ENCODE measurements around the gene KLF5. TPM values are rescaled to one million over a fixed set of nuclear protein-coding genes. Genes with fewer than 3 reads are reported as not detected.

KLF5 gene
- total RNA-seq, 1 donor from 2014 or later: 2.4 TPM

DNA sequence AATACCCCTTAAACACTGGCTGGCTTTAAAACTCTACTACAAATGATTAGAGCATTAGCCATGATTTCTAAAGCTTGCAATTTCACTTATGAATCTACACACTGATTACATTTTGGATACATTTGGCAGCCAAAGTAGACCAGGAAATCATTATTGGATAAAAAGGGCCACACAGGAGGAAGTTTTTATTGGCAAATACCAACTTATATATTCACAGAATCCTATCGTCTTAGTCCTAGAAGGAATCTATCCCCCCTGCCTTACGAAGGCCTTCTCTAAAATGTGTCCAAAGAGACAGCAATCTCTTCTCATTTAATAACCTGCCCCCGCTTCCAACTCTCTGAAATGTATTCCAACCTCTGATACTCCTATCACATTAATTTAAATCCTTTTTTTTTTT, 52.5 kb downstream of the KLF5 start:
- Mint-ChIP-seq H3K36me3 (ENCODE audit: low read depth, unreplicated experiment) (no peaks in the 10 kb centered on the region), H3K4me1 (ENCODE audit: unreplicated experiment) (no peaks in the 10 kb centered on the region), H3K27me3 (ENCODE audit: unreplicated experiment) (no peaks in the 10 kb centered on the region), H3K9me3 (ENCODE audit: unreplicated experiment) (no peaks in the 10 kb centered on the region), H3K4me3 (ENCODE audit: unreplicated experiment) (no peak overlapping the region), H3K27ac (ENCODE audit: unreplicated experiment) (no peak overlapping the region)
- TF ChIP-seq, protein P1, sequence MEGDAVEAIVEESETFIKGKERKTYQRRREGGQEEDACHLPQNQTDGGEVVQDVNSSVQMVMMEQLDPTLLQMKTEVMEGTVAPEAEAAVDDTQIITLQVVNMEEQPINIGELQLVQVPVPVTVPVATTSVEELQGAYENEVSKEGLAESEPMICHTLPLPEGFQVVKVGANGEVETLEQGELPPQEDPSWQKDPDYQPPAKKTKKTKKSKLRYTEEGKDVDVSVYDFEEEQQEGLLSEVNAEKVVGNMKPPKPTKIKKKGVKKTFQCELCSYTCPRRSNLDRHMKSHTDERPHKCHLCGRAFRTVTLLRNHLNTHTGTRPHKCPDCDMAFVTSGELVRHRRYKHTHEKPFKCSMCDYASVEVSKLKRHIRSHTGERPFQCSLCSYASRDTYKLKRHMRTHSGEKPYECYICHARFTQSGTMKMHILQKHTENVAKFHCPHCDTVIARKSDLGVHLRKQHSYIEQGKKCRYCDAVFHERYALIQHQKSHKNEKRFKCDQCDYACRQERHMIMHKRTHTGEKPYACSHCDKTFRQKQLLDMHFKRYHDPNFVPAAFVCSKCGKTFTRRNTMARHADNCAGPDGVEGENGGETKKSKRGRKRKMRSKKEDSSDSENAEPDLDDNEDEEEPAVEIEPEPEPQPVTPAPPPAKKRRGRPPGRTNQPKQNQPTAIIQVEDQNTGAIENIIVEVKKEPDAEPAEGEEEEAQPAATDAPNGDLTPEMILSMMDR (IDR thresholded peaks at IDR 0.05; ENCODE audit: unreplicated experiment): no peak
- no peak for DNase-seq (ENCODE audit: low spot score)

DNA sequence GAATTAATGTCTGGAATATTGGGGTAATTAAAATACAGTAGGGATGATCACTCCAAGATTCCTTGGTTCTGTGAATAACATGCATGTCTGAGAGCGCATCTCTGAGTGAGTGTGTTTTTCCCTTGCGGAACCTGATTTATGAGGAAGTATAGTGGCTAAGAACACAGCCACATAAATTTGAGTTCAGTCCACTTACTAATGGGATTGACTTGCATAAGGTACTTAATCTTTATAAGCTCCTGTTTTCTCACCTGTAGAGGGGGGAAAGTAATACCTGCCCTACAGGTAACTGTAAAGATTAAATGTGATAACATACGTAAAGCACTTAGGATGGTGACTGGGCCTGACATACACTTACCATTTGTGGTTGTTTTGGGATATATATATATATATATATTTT, 60.8 kb downstream of the KLF5 start:
- no peak for DNase-seq (ENCODE audit: low spot score)
- no peaks in the 10 kb centered on the region for H3K9me3 Mint-ChIP-seq (ENCODE audit: unreplicated experiment)
- no peak overlapping the region for H3K4me3 Mint-ChIP-seq (ENCODE audit: unreplicated experiment)
- no peaks in the 10 kb centered on the region for H3K36me3 Mint-ChIP-seq (ENCODE audit: low read depth, unreplicated experiment)
- no peaks in the 10 kb centered on the region for H3K4me1 Mint-ChIP-seq (ENCODE audit: unreplicated experiment)
- peaks cover 2% of the 10 kb centered on the region for H3K27me3 Mint-ChIP-seq (ENCODE audit: unreplicated experiment)
- H3K27ac Mint-ChIP-seq (ENCODE audit: unreplicated experiment): no peak overlapping the region
- TF ChIP-seq, protein P1 (IDR thresholded peaks at IDR 0.05; ENCODE audit: unreplicated experiment): no peak
